ENCODE measurements around the gene ABCC5.

ABCC5 gene

DNA sequence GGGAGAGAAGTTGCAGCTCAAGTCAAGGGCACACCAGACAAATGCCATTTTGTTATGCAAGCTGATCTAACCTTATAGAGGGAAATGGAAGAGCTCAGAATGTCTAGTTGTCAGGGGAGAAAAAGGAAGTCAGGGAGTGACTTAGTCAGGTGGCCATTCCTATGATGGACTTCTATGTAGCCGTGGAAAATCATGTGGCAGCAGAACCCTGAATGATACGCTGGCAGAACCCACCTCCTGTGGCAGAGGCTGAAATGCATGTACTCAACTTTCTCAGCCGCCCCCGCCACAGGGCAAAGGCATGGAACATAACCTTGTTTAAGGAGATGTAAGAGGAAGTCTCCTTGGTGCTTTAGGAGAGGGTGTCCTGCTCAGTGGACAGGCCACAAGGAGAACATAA lies 95.3 kb downstream of the ABCC5 start:
- WGBS, 2 experiments (ENCODE audit: insufficient coverage in 2 of 2), result 98 to 100% methylated on average over 4 of the region's 4 CpGs
- H3K36me3 ChIP-seq (ENCODE audit: control insufficient read depth, insufficient read depth, low read length), result peaks cover 66% of the 10 kb centered on the region
- H3K27ac ChIP-seq (ENCODE audit: low read depth, low read length, severe bottlenecking), result no peak overlapping the region
- H3K4me1 ChIP-seq (ENCODE audit: control insufficient read depth, insufficient read depth, low read length, poor library complexity, severe bottlenecking), result no peaks in the 10 kb centered on the region
- H3K4me3 ChIP-seq (ENCODE audit: extremely low read depth, insufficient read depth, low read length, poor library complexity, severe bottlenecking), result no peak overlapping the region
- H3K9me3 ChIP-seq (ENCODE audit: control insufficient read depth, low read length), result no peaks in the 10 kb centered on the region

DNA sequence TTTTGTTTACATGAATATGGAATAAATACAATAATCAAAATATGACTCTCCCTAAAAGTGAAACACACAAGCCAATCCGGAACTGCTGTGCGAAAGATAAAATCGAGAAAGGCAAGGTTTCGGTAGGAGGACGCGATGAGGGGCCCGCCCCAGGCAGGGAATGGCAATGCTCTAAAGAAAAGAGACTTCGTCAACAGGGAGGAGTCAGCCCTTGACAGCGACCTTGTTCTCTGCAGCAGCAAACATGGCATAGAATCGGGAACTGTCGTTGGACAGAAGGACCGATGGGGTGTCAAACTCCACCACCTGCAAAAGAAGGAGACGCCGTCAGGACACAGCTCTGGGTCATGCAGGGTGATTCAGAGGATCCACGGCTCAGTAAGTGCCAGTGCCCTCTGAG lies 96.6 kb downstream of the ABCC5 start:
- no peaks in the 10 kb centered on the region for H3K4me1 ChIP-seq (ENCODE audit: control insufficient read depth, insufficient read depth, low read length, poor library complexity, severe bottlenecking)
- WGBS, 2 experiments (ENCODE audit: insufficient coverage in 2 of 2), result 92 to 96% methylated on average over 13 to 15 of the region's 15 CpGs
- H3K36me3 ChIP-seq (ENCODE audit: control insufficient read depth, insufficient read depth, low read length), result peaks cover 56% of the 10 kb centered on the region
- no peak overlapping the region for H3K4me3 ChIP-seq (ENCODE audit: extremely low read depth, insufficient read depth, low read length, poor library complexity, severe bottlenecking)
- no peaks in the 10 kb centered on the region for H3K9me3 ChIP-seq (ENCODE audit: control insufficient read depth, low read length)
- no peak overlapping the region for H3K27ac ChIP-seq (ENCODE audit: low read depth, low read length, severe bottlenecking)

DNA sequence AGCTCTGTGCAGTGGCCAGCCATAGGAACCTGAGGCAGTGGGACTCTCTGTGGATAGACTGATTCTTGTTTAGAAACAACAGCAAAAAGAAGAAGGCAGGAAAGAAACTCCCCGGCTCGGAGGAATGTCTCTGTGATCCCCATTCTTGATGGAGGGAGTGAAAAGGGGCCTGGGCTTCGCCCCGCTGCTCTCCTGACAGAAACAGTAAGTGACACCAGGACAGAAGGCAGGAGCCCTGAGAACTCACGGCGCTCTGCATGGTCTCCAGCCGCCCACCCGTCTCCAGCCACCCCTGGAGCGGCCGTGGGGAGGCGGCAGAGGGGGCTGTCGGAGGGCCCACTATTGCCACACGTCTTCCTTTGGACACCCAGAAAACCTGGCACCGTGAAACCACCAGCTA lies 97.3 kb downstream of the ABCC5 start:
- H3K4me1 ChIP-seq (ENCODE audit: control insufficient read depth, insufficient read depth, low read length, poor library complexity, severe bottlenecking), result no peaks in the 10 kb centered on the region
- no peak overlapping the region for H3K27ac ChIP-seq (ENCODE audit: low read depth, low read length, severe bottlenecking)
- H3K36me3 ChIP-seq (ENCODE audit: control insufficient read depth, insufficient read depth, low read length), result peaks cover 49% of the 10 kb centered on the region
- no peaks in the 10 kb centered on the region for H3K9me3 ChIP-seq (ENCODE audit: control insufficient read depth, low read length)
- WGBS, 2 experiments (ENCODE audit: insufficient coverage in 2 of 2), result 90% methylated on average over 13 of the region's 14 CpGs
- H3K4me3 ChIP-seq (ENCODE audit: extremely low read depth, insufficient read depth, low read length, poor library complexity, severe bottlenecking), result no peak overlapping the region

DNA sequence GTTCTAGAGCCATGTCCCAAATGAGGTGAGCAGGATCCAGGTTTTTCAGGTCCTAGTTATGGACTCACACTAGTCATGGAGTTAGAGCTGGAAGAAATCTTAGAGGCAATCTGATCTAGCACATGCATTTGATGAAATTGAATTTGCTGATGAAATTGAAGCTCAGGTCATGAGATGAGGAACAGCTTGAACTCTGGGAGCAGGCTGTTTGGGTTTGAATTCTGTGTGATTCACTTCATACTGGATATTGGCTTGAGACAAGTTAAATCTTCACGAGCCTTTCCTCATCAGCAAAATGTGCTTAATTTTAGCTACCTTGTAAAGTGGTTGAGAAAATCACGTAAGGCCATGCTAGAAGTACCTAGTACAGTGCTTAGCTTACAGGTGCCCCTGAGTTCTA lies 99.5 kb downstream of the ABCC5 start:
- Histone ChIP-seq H3K36me3 (ENCODE audit: control insufficient read depth, insufficient read depth, low read length) (peaks cover 28% of the 10 kb centered on the region), H3K9me3 (ENCODE audit: control insufficient read depth, low read length) (no peaks in the 10 kb centered on the region), H3K4me3 (ENCODE audit: extremely low read depth, insufficient read depth, low read length, poor library complexity, severe bottlenecking) (no peak overlapping the region), H3K4me1 (ENCODE audit: control insufficient read depth, insufficient read depth, low read length, poor library complexity, severe bottlenecking) (no peaks in the 10 kb centered on the region), H3K27ac (ENCODE audit: low read depth, low read length, severe bottlenecking) (no peak overlapping the region)
- 88 to 97% methylated on average over 2 of the region's 2 CpGs for WGBS, 2 experiments (ENCODE audit: insufficient coverage in 2 of 2)

DNA sequence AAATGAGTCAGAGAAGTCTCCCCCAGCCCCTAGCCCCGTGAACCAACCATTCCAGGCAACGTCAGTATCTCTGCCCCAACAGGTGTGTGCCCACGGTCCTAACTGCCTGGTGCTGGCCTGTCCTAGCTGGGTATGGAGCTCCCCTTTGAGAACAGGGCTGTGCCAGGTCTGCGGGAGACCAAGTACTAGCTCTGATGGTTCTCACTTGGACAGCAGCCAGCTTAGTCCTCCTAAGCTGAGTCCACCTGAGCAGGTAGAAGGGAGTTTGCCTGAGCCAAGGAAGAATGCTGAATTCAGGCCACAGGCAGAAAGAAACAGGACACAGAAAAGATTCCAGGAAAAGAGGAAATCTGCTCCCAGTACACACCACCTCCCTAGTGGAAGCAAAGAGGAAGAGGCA lies 99.9 kb downstream of the ABCC5 start:
- Histone ChIP-seq H3K9me3 (ENCODE audit: control insufficient read depth, low read length) (no peaks in the 10 kb centered on the region), H3K4me3 (ENCODE audit: extremely low read depth, insufficient read depth, low read length, poor library complexity, severe bottlenecking) (no peak overlapping the region), H3K4me1 (ENCODE audit: control insufficient read depth, insufficient read depth, low read length, poor library complexity, severe bottlenecking) (no peaks in the 10 kb centered on the region), H3K36me3 (ENCODE audit: control insufficient read depth, insufficient read depth, low read length) (peaks cover 24% of the 10 kb centered on the region), H3K27ac (ENCODE audit: low read depth, low read length, severe bottlenecking) (no peak overlapping the region)
- 92 to 95% methylated on average over 4 of the region's 4 CpGs for WGBS, 2 experiments (ENCODE audit: insufficient coverage in 2 of 2)

DNA sequence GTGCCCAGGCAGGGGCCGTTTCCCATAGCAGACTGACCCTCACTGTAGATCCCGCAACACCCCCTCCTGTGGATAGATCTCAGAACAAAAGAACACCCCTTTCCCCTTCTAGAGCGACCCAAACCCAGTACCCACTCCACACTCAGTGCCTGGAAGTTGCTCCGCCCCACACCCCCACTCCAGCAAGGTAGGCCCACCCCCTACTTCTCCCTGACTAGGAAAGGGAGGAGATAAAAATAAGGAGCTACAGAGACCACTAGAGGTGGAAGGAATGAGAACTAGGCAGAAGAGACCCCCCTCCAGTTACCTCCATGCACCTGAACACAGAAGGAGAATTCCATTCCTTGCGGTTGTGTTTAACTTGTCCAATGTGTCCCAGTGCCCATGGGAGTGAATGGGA lies 102.8 kb downstream of the ABCC5 start:
- Histone ChIP-seq H3K27ac (ENCODE audit: low read depth, low read length, severe bottlenecking) (no peak overlapping the region), H3K9me3 (ENCODE audit: control insufficient read depth, low read length) (no peaks in the 10 kb centered on the region), H3K36me3 (ENCODE audit: control insufficient read depth, insufficient read depth, low read length) (peaks cover 3% of the 10 kb centered on the region), H3K4me3 (ENCODE audit: extremely low read depth, insufficient read depth, low read length, poor library complexity, severe bottlenecking) (no peak overlapping the region), H3K4me1 (ENCODE audit: control insufficient read depth, insufficient read depth, low read length, poor library complexity, severe bottlenecking) (no peaks in the 10 kb centered on the region)
- 89 to 93% methylated on average over 3 of the region's 5 CpGs for WGBS, 2 experiments (ENCODE audit: insufficient coverage in 2 of 2)

DNA sequence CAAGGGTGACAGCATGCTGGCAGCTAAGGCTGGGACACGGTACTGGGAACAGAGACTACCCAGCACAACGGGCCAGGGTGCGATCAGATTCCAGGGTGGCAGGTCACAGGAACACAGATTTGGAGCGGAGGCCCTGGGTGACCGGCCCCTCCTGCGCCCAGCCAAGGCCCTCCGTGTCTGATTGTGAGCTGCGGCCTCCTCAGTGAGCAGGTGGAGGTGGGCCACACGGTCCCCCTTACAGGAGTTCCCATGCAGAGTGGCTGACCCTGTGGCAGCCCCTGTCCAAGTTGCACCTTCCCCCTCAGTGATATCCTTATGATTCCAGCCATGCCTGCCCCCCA lies 104.1 kb downstream of the ABCC5 start:
- H3K4me1 ChIP-seq (ENCODE audit: control insufficient read depth, insufficient read depth, low read length, poor library complexity, severe bottlenecking), result no peaks in the 10 kb centered on the region
- 86 to 88% methylated on average over 9 of the region's 9 CpGs for WGBS, 2 experiments (ENCODE audit: insufficient coverage in 2 of 2)
- H3K9me3 ChIP-seq (ENCODE audit: control insufficient read depth, low read length), result no peaks in the 10 kb centered on the region
- no peak overlapping the region for H3K27ac ChIP-seq (ENCODE audit: low read depth, low read length, severe bottlenecking)
- H3K36me3 ChIP-seq (ENCODE audit: control insufficient read depth, insufficient read depth, low read length), result no peaks in the 10 kb centered on the region
- no peak overlapping the region for H3K4me3 ChIP-seq (ENCODE audit: extremely low read depth, insufficient read depth, low read length, poor library complexity, severe bottlenecking)

DNA sequence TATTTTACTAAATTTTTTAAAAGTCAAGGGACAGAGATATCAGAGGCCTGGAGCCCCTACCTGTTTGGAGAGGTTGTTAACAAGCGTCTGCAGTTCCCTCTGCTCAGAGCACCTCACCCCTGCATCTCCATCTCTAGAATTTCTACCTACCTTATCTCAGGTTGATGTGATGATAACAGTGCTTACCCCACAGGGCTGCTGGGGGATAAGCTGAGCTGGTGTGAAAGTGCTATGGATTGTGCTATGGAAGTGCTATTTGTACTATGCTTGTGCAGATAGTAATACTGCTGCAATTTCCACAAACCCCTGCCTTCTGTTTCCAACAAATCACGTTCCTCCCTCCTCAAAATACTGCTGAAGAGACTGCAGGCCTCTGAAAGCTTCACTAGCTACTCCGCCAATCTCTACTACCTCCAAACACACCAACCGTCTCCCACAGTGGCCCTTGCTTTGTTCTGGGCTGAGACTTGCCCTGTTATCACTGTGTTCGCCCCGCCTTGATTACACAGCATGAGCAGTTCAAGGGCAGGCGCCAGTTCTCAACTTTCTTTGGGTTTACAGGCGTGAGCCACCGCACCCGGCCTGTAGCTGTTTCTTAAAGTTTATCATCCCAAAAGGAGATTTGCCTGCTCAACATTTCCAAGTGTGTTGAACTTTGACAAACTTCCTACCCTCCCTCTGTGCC lies 104.6 kb downstream of the ABCC5 start:
- Histone ChIP-seq H3K9me3 (ENCODE audit: control insufficient read depth, low read length) (no peaks in the 10 kb centered on the region), H3K4me1 (ENCODE audit: control insufficient read depth, insufficient read depth, low read length, poor library complexity, severe bottlenecking) (no peaks in the 10 kb centered on the region), H3K4me3 (ENCODE audit: extremely low read depth, insufficient read depth, low read length, poor library complexity, severe bottlenecking) (no peak overlapping the region), H3K27ac (ENCODE audit: low read depth, low read length, severe bottlenecking) (no peak overlapping the region), H3K36me3 (ENCODE audit: control insufficient read depth, insufficient read depth, low read length) (no peaks in the 10 kb centered on the region)
- WGBS, 2 experiments (ENCODE audit: insufficient coverage in 2 of 2), result 85 to 88% methylated on average over 8 to 9 of the region's 10 CpGs

DNA sequence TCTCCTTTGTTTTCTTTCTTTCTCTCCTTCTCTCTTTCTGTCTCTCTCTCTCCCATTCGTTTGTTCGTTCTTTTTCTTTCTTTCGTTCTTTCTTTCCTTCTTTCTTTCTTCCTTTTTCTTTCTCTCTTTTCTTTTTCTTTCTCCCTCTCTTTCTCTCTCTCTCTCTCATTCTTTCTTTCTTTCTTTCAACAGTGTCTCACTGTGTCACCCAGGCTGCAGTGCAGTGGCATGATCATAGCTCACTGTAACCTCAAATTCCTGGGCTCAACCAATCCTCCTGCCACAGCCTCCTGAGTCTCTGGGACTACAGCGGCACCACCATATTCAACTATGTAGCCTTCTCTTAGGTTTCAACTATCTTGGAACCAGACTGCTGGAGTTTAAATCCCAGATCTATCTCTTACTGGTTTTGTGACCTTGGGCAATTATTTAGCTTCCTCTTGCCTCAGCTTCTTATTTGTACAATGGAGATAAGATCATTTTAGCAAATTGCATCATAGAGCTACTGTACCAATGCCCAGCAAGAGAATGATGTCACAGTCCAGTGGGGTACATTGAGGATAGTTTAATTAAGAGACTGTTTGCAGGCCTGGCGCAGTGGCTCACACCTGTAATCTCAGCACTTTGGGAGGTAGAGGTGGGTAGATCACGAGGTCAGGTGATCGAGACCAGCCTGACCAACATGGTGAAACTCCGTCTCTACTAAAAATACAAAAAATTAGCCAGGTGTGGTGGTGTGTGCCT lies 105.7 kb downstream of the ABCC5 start:
- WGBS, 2 experiments (ENCODE audit: insufficient coverage in 2 of 2), result 95 to 96% methylated on average over 5 of the region's 8 CpGs
- Histone ChIP-seq H3K36me3 (ENCODE audit: control insufficient read depth, insufficient read depth, low read length) (no peaks in the 10 kb centered on the region), H3K27ac (ENCODE audit: low read depth, low read length, severe bottlenecking) (no peak overlapping the region), H3K4me3 (ENCODE audit: extremely low read depth, insufficient read depth, low read length, poor library complexity, severe bottlenecking) (no peak overlapping the region), H3K4me1 (ENCODE audit: control insufficient read depth, insufficient read depth, low read length, poor library complexity, severe bottlenecking) (no peaks in the 10 kb centered on the region), H3K9me3 (ENCODE audit: control insufficient read depth, low read length) (no peaks in the 10 kb centered on the region)

DNA sequence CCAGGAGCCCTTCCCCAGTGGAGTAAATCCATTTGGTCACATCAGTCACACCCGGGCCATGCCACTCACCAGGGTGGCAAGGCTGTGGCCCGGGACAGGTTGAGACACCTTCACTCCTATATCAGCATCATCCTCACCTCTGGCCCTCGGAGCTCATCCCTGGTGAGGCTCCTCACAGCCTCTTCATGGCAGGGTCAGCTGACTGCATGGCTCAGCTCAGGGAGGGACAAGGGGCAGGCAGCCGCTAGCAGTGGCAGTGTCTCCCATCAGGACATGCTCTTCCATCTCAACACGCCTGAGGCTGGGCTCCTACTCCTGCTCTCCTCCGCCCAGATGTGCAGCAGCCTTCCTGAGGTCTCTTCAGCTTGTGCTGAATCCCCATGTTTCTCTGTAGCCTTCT lies 106.6 kb downstream of the ABCC5 start:
- Histone ChIP-seq H3K9me3 (ENCODE audit: control insufficient read depth, low read length) (no peaks in the 10 kb centered on the region), H3K27ac (ENCODE audit: low read depth, low read length, severe bottlenecking) (no peak overlapping the region), H3K36me3 (ENCODE audit: control insufficient read depth, insufficient read depth, low read length) (no peaks in the 10 kb centered on the region), H3K4me3 (ENCODE audit: extremely low read depth, insufficient read depth, low read length, poor library complexity, severe bottlenecking) (no peak overlapping the region), H3K4me1 (ENCODE audit: control insufficient read depth, insufficient read depth, low read length, poor library complexity, severe bottlenecking) (no peaks in the 10 kb centered on the region)
- 92 to 99% methylated on average over 5 to 6 of the region's 6 CpGs for WGBS, 2 experiments (ENCODE audit: insufficient coverage in 2 of 2)

DNA sequence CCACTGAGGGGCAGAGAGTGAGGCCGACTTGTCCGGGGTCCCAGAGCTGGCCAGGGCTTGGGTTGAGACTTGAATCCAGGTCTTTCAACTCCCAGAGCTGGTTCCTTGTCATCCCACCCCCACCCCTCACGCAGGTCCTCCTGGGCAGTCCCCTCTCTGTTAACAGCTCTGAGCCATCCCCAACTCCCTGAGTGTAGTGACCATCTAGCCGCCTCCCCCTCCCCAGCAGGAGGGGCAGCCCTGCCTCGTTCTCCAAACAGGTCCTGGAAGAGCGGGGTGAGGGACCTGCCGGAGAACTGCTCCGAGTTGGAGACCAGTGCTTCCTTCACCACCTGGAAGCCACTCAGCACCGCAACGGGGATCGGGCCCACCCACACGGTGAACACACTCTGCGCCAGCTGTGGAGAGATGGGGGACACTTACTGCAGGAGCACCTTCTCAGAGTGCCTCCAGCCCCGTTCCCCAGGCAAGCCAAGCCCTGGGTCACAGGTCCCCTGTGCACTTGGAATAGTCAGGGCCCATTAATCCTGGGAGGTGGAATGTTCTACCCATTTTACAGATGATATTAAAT lies 108.6 kb downstream of the ABCC5 start:
- 80 to 92% methylated on average over 11 to 12 of the region's 14 CpGs for WGBS, 2 experiments (ENCODE audit: insufficient coverage in 2 of 2)
- Histone ChIP-seq H3K9me3 (ENCODE audit: control insufficient read depth, low read length) (no peaks in the 10 kb centered on the region), H3K36me3 (ENCODE audit: control insufficient read depth, insufficient read depth, low read length) (no peaks in the 10 kb centered on the region), H3K27ac (ENCODE audit: low read depth, low read length, severe bottlenecking) (no peak overlapping the region), H3K4me3 (ENCODE audit: extremely low read depth, insufficient read depth, low read length, poor library complexity, severe bottlenecking) (no peak overlapping the region), H3K4me1 (ENCODE audit: control insufficient read depth, insufficient read depth, low read length, poor library complexity, severe bottlenecking) (no peaks in the 10 kb centered on the region)

All from mesodermal cell (in vitro differentiated cells).